K562 (cell line): ENCODE data around the gene CALML6. TPM values are rescaled to one million over a fixed set of nuclear protein-coding genes. Genes with fewer than 3 reads are reported as not detected.
A peak's percentile ranks its signal among the peaks of the same experiment; 100 is the strongest.

Experiments used
- ATAC-seq: fragments of 200-7000 bp; cut with Tn5 transposase; 3 replicates; pipeline ENCODE4 v1.9.1; 2020; ENCODE audit warnings: moderate library complexity
- BruUV-seq: library from RNA; stranded (reverse); fragments of 400-500 nt; replicated peaks from 2 replicates; lab custom pipeline; 2021; lab: Mats Ljungman, UMichigan
- CTCF ChIA-PET: fragments of 300-600 bp; formaldehyde crosslinking; extraction: SDS; loops from one replicate; lab custom pipeline; 2021; ENCODE audit warnings: low intra/inter-chr PET ratio; lab: Yijun Ruan, JAX
- POLR2A ChIA-PET: fragments of 300-600, 350-650 bp; sonication (Branson Sonifier 250); formaldehyde crosslinking; extraction: SDS; loops from one replicate; lab custom pipeline; 2021; ENCODE audit warnings: antibody characterized with exemption, inconsistent platforms; lab: Yijun Ruan, JAX
- DNase-seq, 4 experiments: peaks; one replicate each; pipeline versions ENCODE4 v3.0.0 to v3.0.0-alpha.2; 2011 to 2018; ENCODE audit warnings: low spot score in 3 of 4, mixed read lengths in 3 of 4; ENCODE audit errors: extremely low read depth in 1 of 4
- FAIRE-seq: peaks from 2 replicates; lab custom pipeline; 2011; peaks lifted over from hg19 to GRCh38; lab: Jason Lieb, UNC
- H2AFZ ChIP-seq: 2 replicates; pipeline ENCODE4 v1.6.0; 2011; ENCODE audit warnings: low read depth, low read length, control low read depth, inconsistent platforms
- H3K27ac ChIP-seq: fragments of 200-600 bp; 3 replicates; pipeline ENCODE4 v1.8.0; 2011; ENCODE audit warnings: low read depth, mild to moderate bottlenecking, control low read depth, inconsistent platforms, low read length, moderate library complexity, mixed read lengths; ENCODE audit errors: extremely low read depth
- H3K27me3 ChIP-seq, 2 experiments: fragments of 300-600 bp in 1 of 2; 2 replicates in 1 of 2; 3 replicates in 1 of 2; pipeline versions ENCODE4 v1.6.0 to v1.8.0; 2011; ENCODE audit warnings: inconsistent platforms in 2 of 2, low read length in 2 of 2, mild to moderate bottlenecking in 1 of 2, mixed read lengths in 1 of 2, moderate library complexity in 1 of 2; ENCODE audit not compliant: control insufficient read depth in 2 of 2, insufficient read depth in 2 of 2
- H3K36me3 ChIP-seq: fragments of 300-600 bp; 3 replicates; pipeline ENCODE4 v1.8.0; 2011; ENCODE audit warnings: mild to moderate bottlenecking, low read length, inconsistent platforms; ENCODE audit not compliant: control insufficient read depth, insufficient read depth
- H3K4me1 ChIP-seq, 2 experiments: fragments of 200-600 bp in 1 of 2; replicated peaks in 1 of 2; 2 replicates in 1 of 2; 3 replicates in 1 of 2; pipeline versions ENCODE4 v1.5.1 to v1.8.0; 2011; ENCODE audit warnings: inconsistent platforms in 2 of 2, low read length in 2 of 2, mild to moderate bottlenecking in 1 of 2, mixed read lengths in 1 of 2, moderate library complexity in 1 of 2; ENCODE audit not compliant: control insufficient read depth in 2 of 2, insufficient read depth in 2 of 2
- H3K4me2 ChIP-seq: 2 replicates; pipeline ENCODE4 v1.6.1; 2011; ENCODE audit warnings: low read length, control low read depth, inconsistent platforms, mixed read lengths; ENCODE audit not compliant: insufficient read depth
- H3K4me3 ChIP-seq: fragments of 200-600 bp; sonication (generic), shearing (Covaris generic); 2 replicates; pipeline ENCODE4 v1.5.1; 2016; ENCODE audit warnings: control low read depth, inconsistent platforms
- H3K79me2 ChIP-seq: fragments of 200-600 bp; 3 replicates; pipeline ENCODE4 v1.8.0; 2011; ENCODE audit warnings: low read length, inconsistent platforms; ENCODE audit not compliant: control insufficient read depth, insufficient read depth
- H3K9ac ChIP-seq, 2 experiments: 2 replicates each; pipeline versions ENCODE4 v1.6.0 to v1.6.1; 2011; ENCODE audit warnings: low read depth in 2 of 2, low read length in 2 of 2, control low read depth in 1 of 2, inconsistent platforms in 1 of 2, mild to moderate bottlenecking in 1 of 2, mixed read lengths in 1 of 2; ENCODE audit not compliant: insufficient read depth in 1 of 2
- H3K9me1 ChIP-seq: one replicate; pipeline ENCODE4 v1.6.0; 2011; ENCODE audit warnings: inconsistent platforms, mild to moderate bottlenecking, low read length, moderate library complexity; ENCODE audit not compliant: control insufficient read depth, insufficient read depth
- H3K9me3 ChIP-seq: replicated peaks from 2 replicates; pipeline ENCODE4 v1.5.1; 2011; ENCODE audit warnings: low read depth, low read length, inconsistent platforms; ENCODE audit not compliant: control insufficient read depth, insufficient read depth
- H4K20me1 ChIP-seq: replicated peaks from 2 replicates; pipeline ENCODE4 v1.6.1; 2011; ENCODE audit warnings: low read length, inconsistent platforms, mixed read lengths; ENCODE audit not compliant: control insufficient read depth, insufficient read depth
- CSDE1 ChIP-seq, 2 experiments: fragments of 450-650 bp; IDR thresholded peaks; 2 replicates each; pipeline ENCODE4 v1.6.1; 2016; ENCODE audit warnings: mild to moderate bottlenecking in 1 of 2
- EGR1 ChIP-seq: fragments of 450-650 bp; conservative IDR thresholded peaks from 2 replicates; pipeline ENCODE4 v1.6.1; 2017; ENCODE audit warnings: mild to moderate bottlenecking
- HDAC1 ChIP-seq, 2 experiments: fragments of 450-650 bp; IDR thresholded peaks; 2 replicates each; pipeline ENCODE4 v1.6.1; 2016 to 2017; ENCODE audit warnings: inconsistent platforms in 1 of 2, mild to moderate bottlenecking in 1 of 2, moderate library complexity in 1 of 2
- MTA1 ChIP-seq: fragments of 450-650 bp; IDR thresholded peaks from 2 replicates; pipeline ENCODE4 v1.6.1; 2017; ENCODE audit warnings: borderline replicate concordance
- ZNF3 ChIP-seq: fragments of 250-450 bp; sonication (Bioruptor Pico); IDR thresholded peaks from 2 replicates; pipeline ENCODE4 v1.5.0; 2021; ENCODE audit warnings: mild to moderate bottlenecking, moderate library complexity
- ZNF512 ChIP-seq: IDR thresholded peaks from 2 replicates; pipeline ENCODE4 v1.6.1; 2016; ENCODE audit warnings: missing genetic modification characterization, missing compliant biosample characterization
- WGBS: fragments of 100-300 bp; shearing (Covaris generic); methylation state at CpG from one replicate; pipeline ENCODE4 v1.1.6; 2016; ENCODE audit warnings: low coverage, mixed read lengths; ENCODE audit not compliant: insufficient coverage; ENCODE audit errors: missing lambda C conversion rate; 5-methylcytosine and 5-hydroxymethylcytosine counted together
- in situ Hi-C: fragments of 300-500 bp; cut with MboI; formaldehyde crosslinking; loops from 4 replicates; pipeline ENCODE4 v1.15.0; 2018; ENCODE audit warnings: inconsistent platforms, mixed read lengths
- intact Hi-C: fragments of 100-400 bp; cut with micrococcal nuclease; formaldehyde crosslinking; loops from 2 replicates; pipeline ENCODE4 v1.14.2; 2022
- polyA plus RNA-seq, 8 experiments: library from polyadenylated mRNA; depleted of rRNA in 4 of 8; stranded (reverse) in 5 of 8; unstranded in 3 of 8; fragments of >200 nt; fragmentation: Nextera tagmentation in 2 of 8; fragmentation: Illumina TruSeq in 1 of 8; extraction: Ambion mirVana in 2 of 8; extraction: Trizol in 1 of 8; gene quantifications; 2 replicates each; pipeline versions ENCODE4 v1.2.1 to v1.2.3, GENCODE V29; 2011 to 2014; ENCODE audit warnings: inconsistent platforms in 1 of 8, missing spikeins in 1 of 8
- total RNA-seq, 7 experiments: library from RNA; depleted of rRNA in 6 of 7; stranded (reverse); fragments of >200 nt in 6 of 7; fragmentation: Illumina TruSeq in 2 of 7; extraction: Trizol in 2 of 7; gene quantifications; 2 replicates each; pipeline versions ENCODE4 v1.2.1 to v1.2.3, GENCODE V29; 2011 to 2021; ENCODE audit warnings: low replicate concordance in 1 of 7

The CALML6 gene
- total and polyA plus RNA-seq, 9 of the 15 experiments (the other 6 are each of a cell fraction or from before 2014, with no cell fraction given) = 0.14 TPM; not detected in 8

- Histone ChIP-seq H3K27ac (no peak overlapping the region), H4K20me1 (no peaks in the 10 kb centered on the region), H3K4me3 (no peak overlapping the region), H3K27me3 (peaks cover 0 to 2% of the 10 kb centered on the region in 2 experiments; a peak in 3 of 5 replicates), H3K9me1 (no peaks in the 10 kb centered on the region), H3K36me3 (no peaks in the 10 kb centered on the region), H3K79me2 (no peaks in the 10 kb centered on the region), H3K4me1 (peaks cover 5 to 27% of the 10 kb centered on the region in 2 experiments; a peak in 4 of 5 replicates), H3K9ac (peak overlapping the region in 1 of 2 experiments; percentile 67; a peak in 1 of 4 replicates), H3K4me2 (no peak overlapping the region), H2AFZ (no peak overlapping the region), H3K9me3 (peaks cover 4% of the 10 kb centered on the region; the same call in 1 of the 2 replicates)
- ATAC-seq = no peak
- POLR2A ChIA-PET = interaction anchor here (1.1 to 2.0 kb wide), 6 partner anchors 8 to 46 kb away, joined by 3 to 10 read pairs (median 6); partner anchors contain the start of gene CALML6
- WGBS = 40% methylated on average over 13 of the region's 14 CpGs
- CTCF ChIA-PET = interaction anchor here (0.7 kb wide), 1 partner anchor 112 kb away, joined by 3 read pairs; no protein-coding TSS in a partner anchor
- in situ Hi-C loops = no loop called here
- intact Hi-C loops = no loop called here
- no peak for TF ChIP-seq ZNF3 (CRISPR knock-in tag)
- TF ChIP-seq ZNF512 (tag) = peak; percentile 91
- TF ChIP-seq MTA1 = 0 out of 2 replicates have a peak, but pooled peaks have one; percentile 28
- 0 out of 4 replicates have a peak, but pooled peaks of 1 of the 2 experiments have one; percentile 54 for TF ChIP-seq CSDE1 (IDR thresholded peaks at IDR 0.05)
- peak; percentile 17; the same call in 1 of the 2 replicates for TF ChIP-seq EGR1
- 0 out of 4 replicates have a peak, but pooled peaks of 1 of the 2 experiments have one; percentile 26 for TF ChIP-seq HDAC1 (IDR thresholded peaks at IDR 0.05)
- DNase-seq = no peak
- FAIRE-seq = peak; percentile 58
- BruUV-seq = no TSS peak
Observed at GRCh38 chr1:1900883-1901640, 14.0 kb upstream of the CALML6 start.
